IPS-18a (cell line): Measurements from ENCODE around the gene SLF2.

Experiments used
- H3K27ac ChIP-seq: one replicate; pipeline ENCODE4 v1.5.1; 2013; ENCODE audit warnings: low read length
- H3K27me3 ChIP-seq: one replicate; pipeline ENCODE4 v1.6.1; 2013; ENCODE audit warnings: mild to moderate bottlenecking, low read length; ENCODE audit not compliant: control insufficient read depth, insufficient read depth
- H3K36me3 ChIP-seq: one replicate; pipeline ENCODE4 v1.6.1; 2013; ENCODE audit warnings: low read depth, low read length; ENCODE audit not compliant: control insufficient read depth
- H3K4me1 ChIP-seq: one replicate; pipeline ENCODE4 v1.6.1; 2013; ENCODE audit warnings: low read depth, low read length; ENCODE audit not compliant: control insufficient read depth
- H3K4me3 ChIP-seq: one replicate; pipeline ENCODE4 v1.5.1; 2013; ENCODE audit warnings: low read length
- H3K9ac ChIP-seq: one replicate; pipeline ENCODE4 v1.6.1; 2013; ENCODE audit warnings: mild to moderate bottlenecking, low read length, moderate library complexity
- H3K9me3 ChIP-seq: one replicate; pipeline ENCODE4 v1.6.1; 2013; ENCODE audit warnings: low read depth, low read length; ENCODE audit not compliant: control insufficient read depth

The SLF2 gene

GRCh38 chr10:100977436-100977835 is 64.7 kb downstream of the SLF2 start:
- no peaks in the 10 kb centered on the region for H3K4me1 ChIP-seq
- no peaks in the 10 kb centered on the region for H3K27me3 ChIP-seq
- H3K9me3 ChIP-seq: no peaks in the 10 kb centered on the region
- no peak overlapping the region for H3K9ac ChIP-seq
- H3K27ac ChIP-seq: no peak overlapping the region
- H3K36me3 ChIP-seq: peaks cover 18% of the 10 kb centered on the region
- no peak overlapping the region for H3K4me3 ChIP-seq

- no peaks in the 10 kb centered on the region for H3K27me3 ChIP-seq
- no peak overlapping the region for H3K9ac ChIP-seq
- H3K4me1 ChIP-seq: no peaks in the 10 kb centered on the region
- H3K9me3 ChIP-seq: no peaks in the 10 kb centered on the region
- H3K27ac ChIP-seq: no peak overlapping the region
- peaks cover 18% of the 10 kb centered on the region for H3K36me3 ChIP-seq
- H3K4me3 ChIP-seq: no peak overlapping the region
Measured at GRCh38 chr10:100978121-100978900, 65.5 kb downstream of the SLF2 start.

GRCh38 chr10:100978901-100979195 is 66.1 kb downstream of the SLF2 start:
- no peak overlapping the region for H3K4me3 ChIP-seq
- no peaks in the 10 kb centered on the region for H3K4me1 ChIP-seq
- H3K27ac ChIP-seq: no peak overlapping the region
- H3K9me3 ChIP-seq: no peaks in the 10 kb centered on the region
- peaks cover 18% of the 10 kb centered on the region for H3K36me3 ChIP-seq
- no peak overlapping the region for H3K9ac ChIP-seq
- no peaks in the 10 kb centered on the region for H3K27me3 ChIP-seq

DNA sequence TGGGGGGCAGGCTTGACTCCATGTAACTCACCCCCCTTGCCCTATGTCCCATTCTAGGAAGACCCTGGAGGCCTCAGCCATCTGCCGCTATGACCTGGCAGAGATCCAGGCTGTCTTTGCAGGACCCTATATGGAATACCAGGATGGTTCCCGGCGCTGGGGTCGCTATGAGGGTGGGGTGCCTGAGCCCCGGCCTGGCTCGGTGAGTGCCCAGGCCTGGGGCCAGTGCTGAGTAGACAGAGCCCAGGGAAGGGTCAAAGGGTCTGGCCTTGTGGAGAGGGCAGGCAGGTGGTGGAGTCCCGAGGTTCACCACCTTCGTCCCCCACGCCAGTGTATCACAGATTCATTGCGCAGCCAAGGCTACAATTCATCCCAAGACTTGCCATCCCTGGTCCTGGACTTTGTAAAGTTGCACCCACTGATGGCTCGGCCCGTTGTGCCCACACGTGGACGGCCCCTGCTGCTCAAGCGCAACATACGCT is 67.1 kb downstream of the SLF2 start:
- Histone ChIP-seq H3K4me3 (no peak overlapping the region), H3K27ac (no peak overlapping the region), H3K36me3 (peaks cover 18% of the 10 kb centered on the region), H3K27me3 (no peaks in the 10 kb centered on the region), H3K9ac (no peak overlapping the region), H3K9me3 (no peaks in the 10 kb centered on the region), H3K4me1 (no peaks in the 10 kb centered on the region)

DNA sequence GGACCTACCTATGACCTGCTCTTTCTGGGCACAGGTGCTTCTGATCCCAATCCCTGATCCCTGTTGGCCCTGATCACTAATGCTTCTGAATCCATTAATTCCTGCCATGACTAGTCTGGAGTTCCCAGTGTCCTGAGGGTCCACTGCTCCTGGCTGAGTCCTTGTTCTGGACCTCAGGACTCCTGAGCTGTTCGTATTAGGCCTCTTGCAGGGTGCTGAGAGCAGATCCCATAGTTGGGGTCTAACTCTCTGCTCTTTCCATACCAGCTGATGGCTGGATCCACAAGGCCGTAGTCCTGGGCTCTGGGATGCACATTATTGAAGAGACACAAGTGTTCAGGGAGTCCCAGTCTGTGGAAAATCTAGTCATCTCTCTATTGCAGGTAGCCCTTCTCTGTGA is 67.5 kb downstream of the SLF2 start:
- H3K9me3 ChIP-seq: no peaks in the 10 kb centered on the region
- peaks cover 18% of the 10 kb centered on the region for H3K36me3 ChIP-seq
- no peaks in the 10 kb centered on the region for H3K27me3 ChIP-seq
- no peaks in the 10 kb centered on the region for H3K4me1 ChIP-seq
- H3K27ac ChIP-seq: no peak overlapping the region
- no peak overlapping the region for H3K9ac ChIP-seq
- no peak overlapping the region for H3K4me3 ChIP-seq

DNA sequence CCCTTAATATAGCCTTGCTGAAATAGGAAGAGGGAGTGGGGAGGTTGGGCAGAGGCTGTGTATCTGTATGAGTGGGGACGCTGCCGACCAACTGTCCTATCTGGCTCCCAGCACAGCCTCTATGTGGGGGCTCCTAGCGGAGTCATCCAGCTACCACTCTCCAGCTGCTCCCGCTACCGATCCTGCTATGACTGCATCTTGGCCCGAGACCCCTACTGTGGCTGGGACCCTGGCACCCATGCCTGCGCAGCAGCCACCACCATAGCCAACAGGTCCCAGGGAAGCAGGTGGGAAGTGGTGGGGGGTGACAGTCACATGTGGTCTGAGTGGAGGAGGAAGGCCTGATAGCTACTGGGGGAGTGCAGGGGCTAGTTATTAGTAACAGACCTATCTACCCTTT is 67.9 kb downstream of the SLF2 start:
- H3K27me3 ChIP-seq: no peaks in the 10 kb centered on the region
- H3K9ac ChIP-seq: no peak overlapping the region
- H3K36me3 ChIP-seq: peaks cover 18% of the 10 kb centered on the region
- no peaks in the 10 kb centered on the region for H3K4me1 ChIP-seq
- no peak overlapping the region for H3K4me3 ChIP-seq
- H3K9me3 ChIP-seq: no peaks in the 10 kb centered on the region
- H3K27ac ChIP-seq: no peak overlapping the region

DNA sequence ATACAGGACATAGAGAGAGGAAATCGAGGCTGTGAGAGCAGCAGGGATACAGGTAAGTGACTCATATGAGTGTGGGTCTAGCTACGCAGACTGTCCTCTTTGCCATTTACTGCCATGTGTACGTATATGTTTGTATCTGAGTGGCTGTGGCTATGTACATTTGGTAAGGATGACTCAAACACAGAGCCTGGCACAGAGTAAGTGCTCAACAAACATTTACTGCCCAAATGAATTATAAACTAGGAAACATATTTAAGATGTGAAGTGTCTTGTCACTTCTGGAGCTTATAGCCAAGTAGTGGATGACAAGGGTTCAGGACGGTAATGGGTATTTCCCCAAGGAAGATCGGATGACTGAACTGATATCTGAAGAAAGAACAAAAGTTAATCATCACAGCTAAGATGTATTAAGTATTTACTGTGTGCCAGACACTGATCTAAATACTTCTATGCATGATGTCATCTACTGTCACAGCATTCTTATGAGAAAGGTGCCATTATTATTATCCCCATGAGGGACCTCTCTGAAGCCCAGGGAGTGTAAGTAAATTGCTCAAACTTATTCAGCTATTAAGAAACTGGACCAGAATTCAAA is 68.5 kb downstream of the SLF2 start:
- H3K9ac ChIP-seq: no peak overlapping the region
- H3K9me3 ChIP-seq: no peaks in the 10 kb centered on the region
- no peak overlapping the region for H3K4me3 ChIP-seq
- H3K27me3 ChIP-seq: no peaks in the 10 kb centered on the region
- peaks cover under 1% of the 10 kb centered on the region for H3K4me1 ChIP-seq
- H3K27ac ChIP-seq: no peak overlapping the region
- H3K36me3 ChIP-seq: peaks cover 18% of the 10 kb centered on the region

DNA sequence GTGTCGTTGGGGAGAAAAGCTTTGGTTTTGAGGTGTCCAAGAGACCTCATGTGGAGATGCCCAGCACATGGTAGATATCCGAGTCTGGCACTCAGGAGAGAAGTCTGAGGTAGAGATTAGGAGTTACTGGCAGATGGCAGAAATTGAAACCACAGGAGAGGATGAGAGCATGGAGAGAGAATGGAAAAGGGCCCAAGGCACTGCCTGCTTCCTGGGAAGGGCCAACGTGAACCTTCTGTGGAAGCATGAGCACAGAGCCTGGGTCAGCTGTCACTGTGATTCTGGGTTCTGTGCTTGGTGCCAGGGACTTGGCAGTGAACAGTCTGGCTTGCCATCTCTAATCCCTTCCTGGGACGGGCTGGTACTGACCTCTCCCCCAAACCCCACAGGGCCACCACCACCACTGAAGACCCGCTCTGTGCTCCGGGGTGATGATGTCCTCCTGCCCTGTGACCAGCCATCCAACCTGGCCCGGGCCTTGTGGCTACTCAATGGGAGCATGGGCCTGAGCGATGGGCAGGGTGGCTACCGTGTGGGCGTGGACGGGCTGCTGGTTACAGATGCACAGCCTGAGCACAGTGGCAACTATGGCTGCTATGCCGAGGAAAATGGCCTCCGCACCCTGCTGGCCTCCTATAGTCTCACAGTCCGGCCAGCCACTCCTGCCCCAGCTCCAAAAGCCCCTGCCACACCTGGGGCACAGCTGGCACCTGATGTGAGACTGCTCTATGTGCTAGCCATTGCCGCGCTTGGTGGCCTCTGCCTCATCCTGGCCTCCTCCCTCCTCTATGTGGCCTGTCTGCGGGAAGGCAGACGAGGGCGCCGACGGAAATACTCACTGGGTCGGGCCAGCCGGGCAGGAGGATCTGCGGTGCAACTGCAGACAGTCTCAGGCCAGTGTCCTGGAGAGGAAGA is 70.4 kb downstream of the SLF2 start:
- Histone ChIP-seq H3K27me3 (no peaks in the 10 kb centered on the region), H3K4me1 (peaks cover 4% of the 10 kb centered on the region), H3K9me3 (no peaks in the 10 kb centered on the region), H3K9ac (no peak overlapping the region), H3K36me3 (peaks cover 18% of the 10 kb centered on the region), H3K27ac (no peak overlapping the region), H3K4me3 (no peak overlapping the region)

- Histone ChIP-seq H3K9ac (no peak overlapping the region), H3K27me3 (no peaks in the 10 kb centered on the region), H3K4me3 (no peak overlapping the region), H3K36me3 (peaks cover 19% of the 10 kb centered on the region), H3K27ac (no peak overlapping the region), H3K4me1 (peaks cover 4% of the 10 kb centered on the region), H3K9me3 (no peaks in the 10 kb centered on the region)
Measured at GRCh38 chr10:100983868-100984671, 71.3 kb downstream of the SLF2 start.

DNA sequence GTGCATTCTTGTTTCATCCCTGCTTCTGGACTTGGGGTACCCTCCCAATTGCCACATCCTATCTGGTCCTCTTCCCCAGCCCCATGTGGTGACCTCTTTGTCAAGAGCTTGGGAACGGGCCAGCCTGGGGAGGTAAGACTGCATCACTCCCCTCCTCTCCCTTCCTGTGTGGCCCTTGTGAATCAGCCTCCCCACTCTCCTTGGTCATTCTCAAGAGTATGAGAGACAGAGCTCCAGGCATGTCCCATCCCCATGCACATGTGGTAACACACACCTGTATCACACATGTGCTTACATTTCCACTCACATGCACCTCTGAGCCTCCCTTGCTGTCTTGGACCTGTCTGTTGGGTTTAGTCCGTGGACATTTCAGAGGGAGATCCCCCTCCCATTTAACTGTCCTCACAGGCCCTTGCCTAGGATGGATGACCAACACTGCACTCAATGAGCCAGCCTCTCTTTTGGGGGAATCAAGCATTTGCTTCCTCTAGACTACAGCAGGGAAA is 72.0 kb downstream of the SLF2 start:
- H3K36me3 ChIP-seq: peaks cover 26% of the 10 kb centered on the region
- no peak overlapping the region for H3K4me3 ChIP-seq
- H3K9me3 ChIP-seq: no peaks in the 10 kb centered on the region
- no peak overlapping the region for H3K27ac ChIP-seq
- peaks cover 4% of the 10 kb centered on the region for H3K4me1 ChIP-seq
- no peak overlapping the region for H3K9ac ChIP-seq
- H3K27me3 ChIP-seq: no peaks in the 10 kb centered on the region

DNA sequence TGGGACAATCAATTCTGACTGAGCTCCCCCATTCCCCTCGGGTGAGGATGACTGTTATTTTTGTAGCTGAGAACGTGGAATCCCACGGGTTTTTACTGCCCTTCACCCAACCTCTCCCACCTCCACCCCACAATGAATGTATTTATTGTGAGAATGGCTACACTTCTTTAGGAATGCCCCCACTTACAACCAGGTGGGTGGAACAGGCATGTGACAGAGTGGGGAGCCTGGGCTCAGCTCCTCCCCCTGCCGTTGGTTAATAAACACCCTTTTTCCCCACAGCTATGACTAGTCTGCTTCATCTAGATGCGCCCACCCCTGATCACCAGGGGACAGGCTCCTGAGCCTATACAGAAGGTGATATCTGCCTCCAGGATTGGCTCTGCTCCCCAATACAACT is 72.6 kb downstream of the SLF2 start:
- Histone ChIP-seq H3K36me3 (peaks cover 31% of the 10 kb centered on the region), H3K9ac (no peak overlapping the region)

More for the DNA sequence above, 72.6 kb downstream of the SLF2 start:
- Histone ChIP-seq H3K27ac (no peak overlapping the region), H3K4me3 (no peak overlapping the region), H3K27me3 (no peaks in the 10 kb centered on the region), H3K9me3 (no peaks in the 10 kb centered on the region), H3K4me1 (peaks cover 4% of the 10 kb centered on the region)
